HG02884 (cell line): ENCODE measurements around the gene RNF4.
"Not testable (repeated sequence)": the region's sequence is repeated elsewhere in the genome, so short reads cannot be mapped to it uniquely, and the experiment has no call there.

Source experiments
- ATAC-seq: cut with Tn5 transposase; IDR thresholded peaks from one replicate; pipeline ENCODE4 v1.9.1; 2021; ENCODE audit warnings: mild to moderate bottlenecking, moderate library complexity; ENCODE audit not compliant: unreplicated experiment

Gene RNF4

DNA sequence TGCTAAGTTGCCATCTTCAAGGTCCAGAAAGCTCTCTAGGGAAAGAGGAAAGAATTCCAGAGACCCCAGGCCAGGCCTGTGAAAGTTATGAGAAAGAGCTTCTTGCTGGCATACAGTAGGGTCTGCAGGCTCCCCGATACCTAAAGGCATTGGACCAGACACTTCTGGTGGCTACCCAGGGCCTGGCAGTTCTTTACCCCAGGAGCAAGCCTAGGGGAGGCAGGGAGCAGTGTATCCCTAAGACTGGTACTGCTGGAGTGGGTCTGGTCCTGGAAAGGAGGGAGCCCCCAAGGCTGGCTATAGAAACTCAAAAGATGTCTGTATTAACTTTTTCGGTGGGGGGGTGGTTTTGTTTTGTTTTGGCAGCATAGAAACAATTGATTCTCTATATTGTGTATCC is 47.7 kb downstream of the RNF4 start:
- ATAC-seq: no peak

DNA sequence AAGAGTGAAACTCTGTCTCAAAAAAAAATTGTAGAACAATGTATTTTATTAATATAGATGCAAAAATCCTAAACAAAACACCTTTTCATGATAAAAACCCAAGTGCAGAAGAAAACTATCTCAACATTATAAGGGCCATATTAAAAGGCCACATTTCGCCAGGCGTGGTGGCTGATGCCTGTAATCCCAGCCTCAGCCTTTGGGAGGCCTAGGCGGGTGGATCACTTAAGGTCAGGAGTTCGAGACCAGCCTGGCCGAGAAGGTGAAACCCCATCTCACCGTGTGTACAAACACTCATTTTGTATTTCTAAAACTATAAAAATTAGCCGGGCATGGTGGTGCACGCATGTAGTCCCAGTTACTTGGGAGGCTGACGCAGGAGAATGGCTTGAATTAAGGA is 57.7 kb downstream of the RNF4 start:
- no peak for ATAC-seq

DNA sequence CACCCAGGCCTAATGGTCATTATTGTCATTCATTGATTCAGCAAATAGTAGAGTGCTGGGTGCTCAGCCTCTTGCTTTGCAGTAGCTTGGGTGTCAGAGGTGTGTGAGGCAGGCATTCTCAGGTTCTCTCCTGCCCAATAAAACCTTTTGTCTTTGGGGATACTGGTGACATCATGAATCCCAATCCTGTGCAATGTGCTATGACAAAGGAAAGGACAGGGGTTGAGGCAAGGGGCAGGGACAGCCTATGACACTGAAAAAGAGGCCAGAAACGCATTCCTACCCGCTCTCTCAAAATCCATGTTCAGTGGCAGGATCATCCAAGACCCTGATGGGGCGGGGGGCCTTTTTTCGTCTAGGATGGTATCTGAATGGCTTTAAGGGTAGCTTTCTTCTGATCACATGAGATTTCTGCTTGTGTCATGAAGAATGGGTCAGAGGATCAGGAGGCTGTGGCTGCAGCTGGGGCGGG is 66.0 kb downstream of the RNF4 start:
- no peak for ATAC-seq

DNA sequence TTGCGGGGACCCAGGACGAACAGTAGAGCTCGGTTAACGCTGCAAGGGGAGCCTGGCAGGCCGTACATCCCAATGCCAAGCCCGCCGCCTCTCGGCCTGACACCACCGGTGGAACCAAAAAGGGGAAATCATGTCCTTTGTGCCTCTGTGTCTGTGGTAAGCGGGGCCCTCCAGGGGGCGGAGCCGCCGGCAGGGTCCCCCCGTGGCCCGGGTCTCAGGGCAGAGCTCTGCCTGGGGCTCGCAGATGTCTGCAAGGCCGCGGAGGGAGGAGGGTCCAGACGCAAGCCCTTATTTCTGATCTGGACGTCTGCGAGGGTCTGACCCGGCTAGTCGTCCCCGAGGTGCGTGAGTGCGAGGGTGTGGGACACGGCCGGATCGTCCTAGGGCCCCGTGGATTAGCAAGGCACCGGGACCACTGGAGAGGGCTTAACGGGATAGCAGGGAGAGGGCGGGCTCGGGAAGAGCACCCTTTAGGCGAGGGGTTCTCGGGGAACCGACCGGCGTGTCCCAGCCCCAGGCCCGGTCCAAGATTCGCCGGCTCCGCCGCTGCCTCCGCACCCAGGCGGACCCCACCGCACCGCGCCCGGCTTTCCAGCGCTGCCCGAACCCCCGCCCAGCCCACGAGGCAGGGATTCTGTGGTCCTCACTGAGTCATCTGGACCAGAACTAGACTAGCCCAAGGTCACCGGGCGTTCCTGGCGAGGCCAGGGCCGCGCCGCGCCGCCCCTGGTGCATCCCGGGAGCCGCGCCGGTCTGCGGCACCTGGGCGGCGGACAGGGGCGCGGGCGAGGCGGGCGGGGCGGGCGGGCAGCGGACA is 66.7 kb downstream of the RNF4 start:
- peak; percentile 24 for ATAC-seq

DNA sequence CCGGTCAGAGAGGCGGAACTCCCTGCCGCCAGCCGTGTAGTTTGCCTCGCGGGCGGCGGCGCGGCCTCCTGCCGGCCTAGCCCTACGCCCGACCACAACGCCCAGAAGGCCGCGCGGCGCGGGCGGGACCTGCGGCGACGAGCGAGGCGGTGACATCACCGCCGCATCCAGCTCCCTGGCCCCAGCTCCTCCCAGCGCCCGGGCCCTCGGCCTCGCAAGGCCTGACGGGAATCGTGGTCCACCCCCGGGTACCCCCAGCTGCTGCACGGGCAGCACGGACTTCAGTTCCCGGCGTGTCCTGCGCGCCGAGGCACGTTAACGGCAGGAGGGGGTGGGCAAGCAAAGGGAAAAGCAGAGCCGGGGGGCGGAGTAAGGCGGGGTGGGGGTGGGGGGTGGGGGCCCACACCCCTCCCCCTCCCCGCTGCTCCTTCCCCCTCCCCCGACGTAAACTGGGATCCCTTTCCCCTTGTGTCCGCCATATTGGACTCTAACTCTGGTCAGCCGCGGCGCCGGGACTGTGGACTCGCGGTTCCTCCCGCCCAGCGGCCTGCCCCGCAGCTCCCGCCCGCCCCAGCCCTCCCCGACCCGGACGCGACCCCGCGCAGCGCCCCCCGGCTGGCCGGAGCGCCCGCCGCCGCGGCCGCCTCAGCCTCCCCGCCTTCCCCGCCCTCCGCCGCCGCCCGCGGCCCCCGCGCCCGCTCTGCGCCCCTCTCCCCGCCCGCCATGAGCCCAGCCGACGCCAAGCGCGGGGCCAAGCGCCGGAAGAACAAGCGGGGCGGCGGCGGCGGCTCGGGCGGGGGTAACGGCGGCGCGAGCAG is 67.5 kb downstream of the RNF4 start, which contains the start of gene FAM193A:
FAM193A (plus strand) TSS at position 455 of the 818 bp plus-strand sequence; CDS start at position 724, 269 bp downstream.
- ATAC-seq: peak; percentile 80

DNA sequence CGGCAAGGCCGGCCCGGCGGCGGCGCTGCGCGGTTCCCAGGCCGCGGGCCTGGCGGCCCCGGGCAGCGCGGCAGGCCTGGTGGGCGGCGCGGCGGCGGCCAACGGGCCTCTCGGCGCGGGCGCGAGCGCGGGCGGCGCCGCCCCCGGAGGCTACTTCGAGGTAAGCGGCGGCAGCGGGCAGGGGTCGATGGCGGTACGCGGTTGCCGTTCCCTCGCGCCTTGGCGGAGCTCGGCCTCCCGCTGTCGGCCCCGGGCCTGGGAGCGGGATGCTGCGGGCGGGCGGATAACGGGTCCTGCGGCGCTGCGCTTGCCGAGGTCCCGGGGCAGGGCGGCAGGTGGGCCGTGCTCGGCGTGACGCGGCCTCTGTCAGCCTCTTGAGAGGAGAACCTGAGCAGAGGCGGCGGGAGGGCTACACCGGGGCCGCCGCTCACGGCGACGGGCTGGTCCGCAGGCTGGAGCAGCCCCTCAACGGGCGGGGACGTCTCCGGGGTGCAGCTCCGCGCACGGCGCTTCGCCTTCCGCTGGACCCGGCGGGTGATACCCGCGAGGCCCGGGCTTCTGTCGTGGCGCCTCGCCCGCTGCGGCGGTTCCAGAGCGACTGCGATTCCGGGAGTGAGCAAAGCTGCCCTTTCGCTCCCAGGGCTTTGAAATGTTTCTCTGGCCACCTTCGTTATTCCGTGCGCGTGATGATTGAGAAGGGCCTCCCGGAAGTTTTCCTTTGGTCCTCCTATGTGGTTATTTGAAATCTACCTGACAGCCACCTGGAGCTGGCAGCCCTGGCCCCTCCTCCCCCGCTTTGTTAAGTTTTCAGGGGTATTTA is 68.3 kb downstream of the RNF4 start:
- no peak for ATAC-seq

DNA sequence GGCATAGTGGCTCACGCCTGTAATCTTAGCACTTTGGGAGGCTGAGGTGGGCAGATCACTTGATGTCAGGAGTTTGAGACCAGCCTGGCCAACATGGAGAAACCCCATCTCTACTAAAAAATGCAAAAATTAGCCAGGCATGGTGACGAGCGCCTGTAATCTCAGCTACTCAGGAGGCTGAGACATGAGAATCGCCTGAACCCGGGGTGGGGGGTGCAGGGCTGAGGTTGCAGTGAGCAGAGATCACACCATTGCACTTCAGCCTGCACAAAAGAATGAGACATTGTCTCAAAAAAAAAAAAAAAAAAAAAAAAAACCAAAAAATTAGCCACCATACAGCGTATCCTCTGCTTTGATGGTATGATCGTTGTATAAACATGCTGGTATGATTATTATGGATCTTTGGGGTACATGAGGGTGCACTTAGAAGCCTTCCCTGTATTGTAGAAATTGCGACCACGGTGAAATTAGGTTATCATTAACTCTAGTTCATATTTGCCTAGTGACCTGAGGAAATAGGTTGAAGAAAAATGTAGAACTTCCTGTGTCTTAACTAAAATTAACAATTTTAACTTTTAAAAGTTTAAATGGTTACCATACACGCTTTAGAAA is 74.8 kb downstream of the RNF4 start:
- ATAC-seq: not testable (repeated sequence)

DNA sequence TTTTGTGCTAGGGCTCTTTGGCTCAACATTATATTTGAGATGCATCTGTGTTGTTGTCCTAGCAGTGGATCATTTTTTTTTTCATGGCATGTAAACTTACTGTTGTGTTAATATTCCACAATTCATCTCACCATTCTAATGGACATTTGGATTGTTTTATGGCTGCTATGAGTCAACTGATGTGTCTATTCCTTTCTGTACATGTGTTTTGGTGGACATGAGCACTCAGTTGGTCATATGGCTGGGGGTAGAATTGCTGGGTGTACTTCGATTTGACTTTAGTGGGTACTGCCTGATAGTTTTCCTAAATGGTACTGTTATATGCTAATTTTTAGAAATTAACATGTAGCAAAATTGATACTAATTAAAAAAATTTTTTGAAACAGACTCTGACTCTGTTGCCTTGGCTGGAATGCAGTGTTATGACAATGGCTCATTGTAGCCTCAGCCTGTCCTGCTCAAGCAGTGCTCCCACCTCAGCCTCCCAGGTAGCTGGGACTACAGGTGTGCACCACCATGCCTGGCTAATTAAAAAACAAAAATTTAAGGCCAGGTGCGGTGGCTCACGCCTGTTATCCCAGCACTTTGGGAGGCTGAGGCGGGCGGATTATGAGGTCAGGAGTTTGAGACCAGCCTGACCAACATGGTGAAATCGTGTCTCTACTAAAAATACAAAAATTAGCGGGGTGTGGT is 76.6 kb downstream of the RNF4 start:
- no peak for ATAC-seq

DNA sequence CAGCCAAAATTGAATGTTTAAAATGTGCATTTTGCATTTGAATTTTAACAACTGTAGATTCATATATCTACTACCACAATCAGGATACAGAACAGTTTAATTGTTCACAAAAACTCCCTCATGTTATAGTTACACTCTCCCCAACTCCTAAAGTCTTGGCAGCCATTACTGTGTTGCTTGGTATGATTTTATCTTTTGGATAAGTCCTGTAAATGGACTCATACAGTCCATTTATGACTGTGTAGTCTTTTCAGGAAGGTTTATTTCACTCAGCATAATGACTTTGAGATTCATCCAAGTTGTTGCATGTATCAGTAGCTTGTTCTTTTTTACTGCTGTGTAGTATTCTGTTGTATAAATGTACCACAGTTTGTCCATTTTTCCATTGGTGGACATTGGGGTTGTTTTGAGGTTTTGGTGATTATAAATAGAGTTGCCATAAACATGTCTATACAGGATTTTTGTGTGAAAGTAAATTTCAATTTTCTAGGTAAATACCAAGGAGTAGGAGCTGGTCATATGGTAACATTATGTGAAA is 77.4 kb downstream of the RNF4 start:
- ATAC-seq: no peak

DNA sequence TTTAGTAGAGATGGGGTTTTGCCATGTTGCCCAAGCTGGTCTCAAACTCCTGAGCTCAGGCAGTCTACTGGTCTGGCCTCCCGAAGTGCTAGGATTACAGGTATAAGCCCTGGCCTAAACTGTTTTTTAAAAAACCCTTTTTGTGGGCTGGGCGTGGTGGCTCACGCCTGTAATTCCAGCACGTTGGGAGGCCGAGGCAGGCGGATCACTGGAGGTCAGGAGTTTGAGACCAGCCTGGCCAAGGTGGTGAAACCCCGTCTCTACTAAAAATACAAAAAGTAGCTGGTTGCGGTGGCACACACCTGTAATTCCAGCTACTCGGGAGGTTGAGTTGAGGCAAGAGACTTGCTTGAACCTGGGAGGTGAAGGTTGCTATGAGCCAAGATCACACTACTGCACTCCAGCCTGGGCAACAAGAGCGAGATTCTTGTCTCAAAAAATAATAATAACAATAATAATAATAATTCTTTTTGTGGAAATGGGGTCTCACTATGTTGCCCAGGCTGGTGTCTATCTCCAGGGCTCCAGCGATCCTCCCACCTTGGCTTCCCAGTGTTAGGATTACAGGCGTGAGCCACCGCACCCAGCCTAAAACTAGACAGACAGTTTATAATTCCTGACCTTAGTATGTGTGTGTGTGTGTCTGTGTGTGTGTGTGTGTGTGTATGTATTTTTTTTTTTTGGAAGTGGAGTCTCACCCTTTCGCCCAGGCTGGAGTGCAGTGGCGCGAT is 78.2 kb downstream of the RNF4 start:
- ATAC-seq: not testable (repeated sequence)

DNA sequence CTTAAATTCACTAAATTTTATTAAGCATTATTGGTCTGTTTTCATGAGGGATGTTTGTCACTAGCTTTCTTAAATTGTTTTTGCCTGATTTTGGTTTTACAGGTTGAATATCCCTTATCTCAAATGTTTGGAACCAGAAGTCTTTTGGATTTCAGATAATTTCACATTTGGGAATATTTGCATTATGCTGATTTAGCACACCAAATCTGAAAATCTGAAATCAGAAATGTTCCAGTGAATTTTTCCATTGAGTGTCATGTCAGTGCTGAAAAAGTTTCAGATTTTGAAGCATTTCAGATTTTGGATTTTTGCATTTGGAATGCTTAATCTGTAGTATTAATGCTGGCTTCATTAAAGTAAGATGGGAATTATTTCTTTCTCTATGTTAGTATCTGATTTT is 82.2 kb downstream of the RNF4 start:
- ATAC-seq: no peak

DNA sequence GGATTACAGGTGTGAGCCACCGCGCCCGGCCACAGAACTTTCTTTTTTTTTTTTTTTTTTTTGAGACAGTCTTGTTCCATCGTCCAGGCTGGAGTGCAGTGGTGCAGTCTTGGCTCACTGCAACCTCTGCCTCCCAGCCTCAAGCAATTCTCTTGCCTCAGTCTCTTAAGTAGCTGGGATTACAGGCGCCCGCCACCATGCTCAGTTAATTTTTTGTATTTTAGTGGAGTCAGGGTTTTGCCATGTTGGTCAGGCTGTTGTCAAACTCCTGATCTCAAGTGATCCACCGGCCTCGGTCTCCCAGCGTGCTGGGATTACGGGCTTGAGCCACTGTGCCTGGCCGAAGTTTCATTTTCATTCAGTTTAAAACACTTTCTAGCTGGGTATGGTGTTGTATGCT is 83.9 kb downstream of the RNF4 start:
- ATAC-seq: no peak

DNA sequence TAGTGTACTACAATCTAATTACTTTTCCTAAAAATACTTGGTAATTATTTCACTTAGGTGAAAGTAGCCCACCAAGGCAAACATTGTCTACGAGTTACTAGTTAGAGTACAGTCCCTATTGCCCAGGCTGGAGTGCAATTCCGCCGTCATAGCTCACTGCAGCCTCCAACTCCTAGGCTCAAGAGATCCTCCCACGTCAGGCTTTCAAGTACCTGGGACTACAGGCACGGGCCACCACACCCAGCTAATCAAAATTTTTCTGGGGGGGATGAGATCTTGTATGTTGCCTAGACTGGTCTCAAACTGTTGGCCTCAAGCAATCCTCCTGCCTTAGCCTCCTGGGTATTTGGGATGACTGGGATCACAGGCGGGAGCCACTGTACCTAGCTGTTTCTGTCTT is 89.4 kb downstream of the RNF4 start:
- no peak for ATAC-seq

DNA sequence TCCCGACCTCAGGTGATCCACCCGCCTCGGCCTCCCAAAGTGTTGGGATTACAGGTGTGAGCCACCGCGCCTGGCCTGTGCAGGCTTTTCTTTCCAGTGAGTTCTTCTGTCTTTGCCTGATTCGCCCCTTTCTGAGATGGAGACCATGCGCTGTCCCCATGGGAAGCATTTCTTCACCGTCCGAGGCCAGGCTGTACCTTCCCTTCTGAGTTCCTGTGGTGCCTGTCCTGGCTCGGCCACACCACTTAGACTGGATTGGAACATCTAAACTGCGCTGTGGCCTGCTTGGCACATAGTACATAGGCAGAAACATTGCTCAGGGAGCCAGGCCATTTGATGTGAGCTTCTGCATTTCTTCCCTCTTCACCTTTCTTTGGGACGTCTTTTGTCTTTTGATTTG is 91.3 kb downstream of the RNF4 start:
- ATAC-seq: no peak
